Embryonic facial prominence (tissue), 1 donor: ENCODE results near the gene TRIM38.
A peak's percentile ranks its signal among the peaks of the same experiment; 100 is the strongest.
"Not testable (repeated sequence)": the region's sequence is repeated elsewhere in the genome, so short reads cannot be mapped to it uniquely, and the experiment has no call there.

Source experiments
- DNase-seq: peaks from one replicate; pipeline ENCODE4 v3.0.0-alpha.2; 2016; ENCODE audit errors: extremely low spot score

TRIM38 gene

GRCh38 chr6:25962149-25963127 is at the start of gene TRIM38:
TSS of gene TRIM38 (plus strand) at chr6:25962802. CDS start at chr6:25966523, 3,721 bp downstream.
- peak; percentile 72 for DNase-seq

- no peak for DNase-seq
Measured at GRCh38 chr6:25913741-25914140, 48.9 kb upstream of the TRIM38 start.

- DNase-seq: no peak
Measured at GRCh38 chr6:25916330-25916729, 46.3 kb upstream of the TRIM38 start.

GRCh38 chr6:25916789-25917490 is 45.7 kb upstream of the TRIM38 start:
- no peak for DNase-seq

GRCh38 chr6:25918083-25918683 is 44.4 kb upstream of the TRIM38 start:
- no peak for DNase-seq

GRCh38 chr6:25919657-25920056 is 42.9 kb upstream of the TRIM38 start:
- DNase-seq: no peak

- DNase-seq: no peak
Measured at GRCh38 chr6:25921525-25922203, 40.9 kb upstream of the TRIM38 start.

- no peak for DNase-seq
Measured at GRCh38 chr6:25922301-25922700, 40.3 kb upstream of the TRIM38 start.

- no peak for DNase-seq
Measured at GRCh38 chr6:25925876-25926275, 36.7 kb upstream of the TRIM38 start.

GRCh38 chr6:25927178-25927577 is 35.4 kb upstream of the TRIM38 start:
- no peak for DNase-seq

- DNase-seq: no peak
Measured at GRCh38 chr6:25927756-25928216, 34.8 kb upstream of the TRIM38 start.

GRCh38 chr6:25928562-25929324 is 33.9 kb upstream of the TRIM38 start:
- no peak for DNase-seq

- not testable (repeated sequence) for DNase-seq
Measured at GRCh38 chr6:25929785-25930184, 32.8 kb upstream of the TRIM38 start.

GRCh38 chr6:25930532-25931410 is 31.8 kb upstream of the TRIM38 start, which contains the start of gene SLC17A2:
TSS of gene SLC17A2 (minus strand) at chr6:25930691. CDS start at chr6:25925796, 4,895 bp downstream.
- no peak for DNase-seq

- DNase-seq: no peak
Measured at GRCh38 chr6:25931411-25931709, 31.2 kb upstream of the TRIM38 start.

GRCh38 chr6:25934156-25934555 is 28.4 kb upstream of the TRIM38 start:
- DNase-seq: no peak

GRCh38 chr6:25934735-25935313 is 27.8 kb upstream of the TRIM38 start:
- DNase-seq: no peak

- DNase-seq: no peak
Measured at GRCh38 chr6:25935953-25936352, 26.6 kb upstream of the TRIM38 start.

- no peak for DNase-seq
Measured at GRCh38 chr6:25939593-25939992, 23.0 kb upstream of the TRIM38 start.
